Head of caudate nucleus (tissue), 42 donors: Measurements from ENCODE around the gene DPYD.

ENCODE experiments used
- DNase-seq, 42 donors: peaks; one replicate each; pipeline versions ENCODE4 v3.0.0 to v3.0.0-alpha.2; 2020 to 2021; ENCODE audit warnings: mixed read lengths in 7 of 42
- intact Hi-C: fragments of 100-400 bp; cut with DNase I; formaldehyde crosslinking; loops from one replicate; pipeline ENCODE4 v1.15.0; 2022

Gene DPYD

DNA sequence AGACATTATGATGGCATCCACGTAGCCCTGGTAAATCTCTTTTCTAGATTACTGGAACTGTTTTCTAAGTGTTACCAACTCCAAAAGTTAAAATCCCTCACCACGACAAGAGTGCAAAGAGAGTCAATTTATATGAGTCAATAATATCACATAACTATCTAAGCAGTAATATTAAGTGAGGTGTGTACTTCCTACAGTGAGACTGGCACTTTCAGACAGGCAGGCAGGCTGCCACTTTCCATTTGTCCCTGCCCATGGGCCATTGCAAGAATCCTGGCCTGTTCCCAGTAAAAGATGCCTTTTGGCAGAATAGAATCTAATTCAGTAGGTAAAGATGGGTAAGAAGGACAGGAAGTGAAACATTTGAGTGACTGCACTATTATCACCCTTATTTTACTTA lies 843.6 kb downstream of the DPYD start:
- no peak for DNase-seq
- intact Hi-C loops, result no loop called here

DNA sequence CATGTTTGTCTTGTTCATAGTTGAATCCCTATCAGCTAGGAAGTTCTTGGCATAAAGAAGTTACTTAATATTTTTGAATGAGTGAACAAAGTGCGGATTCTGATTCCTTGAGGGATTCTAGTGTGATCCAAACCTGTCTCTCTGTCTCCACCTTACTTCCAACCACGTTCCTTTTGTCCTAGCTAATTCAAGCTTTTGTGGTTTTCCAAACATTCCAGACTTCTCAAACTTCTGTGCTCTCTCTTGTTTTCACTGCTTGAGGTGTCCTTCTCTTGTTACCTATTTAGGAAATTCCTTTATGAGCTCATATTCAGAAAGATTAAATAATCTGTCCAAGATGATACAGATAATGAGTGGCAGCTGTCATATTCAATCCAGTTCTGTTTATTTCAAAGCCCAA lies 846.1 kb downstream of the DPYD start:
- intact Hi-C loops, result no loop called here

DNA sequence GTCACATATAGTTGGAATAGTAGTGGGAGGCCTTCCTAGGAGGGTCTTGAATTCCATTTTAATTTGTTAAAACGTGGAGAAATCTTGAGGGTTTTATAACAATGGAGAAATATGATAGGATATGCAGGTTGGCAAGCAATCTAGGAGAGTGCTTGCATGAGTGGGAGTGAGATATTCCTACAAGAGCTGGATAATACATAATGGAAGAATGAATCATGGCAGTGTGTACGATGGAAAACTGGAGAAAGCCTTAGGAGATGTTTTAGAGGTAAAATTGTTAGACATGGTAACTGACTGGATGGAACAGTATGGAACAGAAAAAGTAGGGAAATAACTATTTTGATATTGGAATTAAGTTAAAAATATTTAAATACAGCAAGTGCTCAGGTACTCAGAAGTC lies 846.9 kb downstream of the DPYD start:
- intact Hi-C loops, result no loop called here
- DNase-seq, result no peak

More for the DNA sequence above, 846.1 kb downstream of the DPYD start:
- no peak for DNase-seq

DNA sequence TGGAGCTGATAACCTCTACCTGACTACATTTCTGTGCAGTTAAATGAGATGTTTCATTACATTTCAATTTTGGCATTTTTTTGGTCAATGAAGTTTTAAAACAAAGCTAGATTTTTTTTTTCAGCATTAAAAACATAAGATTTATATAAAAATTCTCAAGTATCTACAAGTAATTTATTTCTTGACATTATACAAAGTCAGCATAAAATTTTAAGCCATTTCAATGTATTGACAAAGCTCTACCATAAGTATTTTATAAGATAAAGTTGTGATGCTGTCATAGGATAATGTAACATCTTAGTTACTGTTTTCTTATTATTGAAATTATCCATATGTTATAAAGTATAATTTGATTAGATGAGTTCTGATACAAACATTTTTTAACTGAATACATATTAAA lies 847.7 kb downstream of the DPYD start:
- no peak for DNase-seq
- intact Hi-C loops, result no loop called here

DNA sequence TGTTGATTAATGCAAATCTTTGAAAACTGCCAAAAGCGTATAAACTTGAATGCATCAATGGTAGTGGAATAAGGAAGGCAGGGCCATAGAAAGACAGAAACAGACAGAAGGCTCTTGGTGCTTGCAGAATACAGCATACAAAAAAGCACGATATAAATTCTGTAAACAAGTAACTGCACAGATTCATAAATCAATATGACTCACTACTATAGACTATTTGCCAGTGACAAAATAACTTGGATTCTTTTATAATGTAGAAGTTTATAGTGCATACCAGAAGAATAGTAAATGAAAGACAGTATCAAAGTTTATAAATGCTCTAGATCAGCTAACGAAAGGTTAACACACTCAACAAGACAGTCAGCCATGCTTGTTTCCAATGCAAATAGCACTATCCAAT lies 849.7 kb downstream of the DPYD start:
- intact Hi-C loops, result no loop called here
- DNase-seq, result no peak

GRCh38 chr1:97070376-97070775 lies 850.5 kb downstream of the DPYD start:
- DNase-seq, result no peak
- intact Hi-C loops, result no loop called here

GRCh38 chr1:97069312-97069711 lies 851.5 kb downstream of the DPYD start:
- intact Hi-C loops, result no loop called here
- no peak for DNase-seq

DNA sequence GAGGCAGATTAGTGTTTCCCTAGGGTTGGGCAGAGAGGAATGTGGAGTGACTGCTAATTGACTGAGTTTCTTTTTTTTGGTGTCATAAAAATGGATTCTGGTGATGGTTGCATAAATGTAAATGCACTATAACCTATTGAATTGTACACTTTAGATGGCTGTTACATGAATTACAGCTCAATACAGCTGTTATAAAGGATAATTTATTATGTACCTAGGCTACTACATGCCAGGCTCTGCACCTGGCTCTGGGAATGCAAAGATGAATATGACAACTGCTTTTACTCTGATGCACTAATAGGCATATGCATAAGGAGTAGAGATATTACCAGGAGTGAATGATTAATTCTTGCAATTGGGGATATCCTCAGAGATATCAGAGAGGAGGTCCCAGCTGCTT lies 854.0 kb downstream of the DPYD start:
- DNase-seq, result no peak
- intact Hi-C loops, result no loop called here

DNA sequence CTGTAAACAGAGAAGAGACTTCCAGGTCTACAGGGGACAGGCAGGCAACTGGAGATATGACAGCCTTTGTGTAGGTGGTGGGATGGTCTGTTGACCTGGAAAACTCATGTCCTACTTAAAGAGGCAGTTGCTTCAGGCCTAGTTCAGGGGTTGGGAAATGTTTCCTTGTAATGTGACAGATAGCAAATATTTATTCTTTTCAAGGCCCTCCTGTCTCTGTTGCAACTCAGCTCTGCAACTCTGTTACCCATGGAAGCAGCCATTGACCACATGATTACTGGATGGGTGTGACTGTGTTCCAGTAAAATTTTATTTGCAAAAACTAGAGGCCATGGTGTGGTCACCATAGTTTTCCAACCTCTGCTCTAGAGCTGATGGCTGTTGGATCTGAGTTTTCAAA lies 857.3 kb downstream of the DPYD start:
- DNase-seq, result no peak
- intact Hi-C loops, result no loop called here

- intact Hi-C loops, result no loop called here
- DNase-seq, result no peak
These were observed 859.2 kb downstream of the DPYD start for GRCh38 chr1:97061604-97062003.

GRCh38 chr1:97056386-97056785 lies 864.4 kb downstream of the DPYD start:
- intact Hi-C loops, result no loop called here
- DNase-seq, result no peak

- DNase-seq, result no peak
- intact Hi-C loops, result no loop called here
These were observed 867.6 kb downstream of the DPYD start for GRCh38 chr1:97053268-97053667.

- DNase-seq, result no peak
- intact Hi-C loops, result no loop called here
These were observed 869.0 kb downstream of the DPYD start for GRCh38 chr1:97051823-97052222.

DNA sequence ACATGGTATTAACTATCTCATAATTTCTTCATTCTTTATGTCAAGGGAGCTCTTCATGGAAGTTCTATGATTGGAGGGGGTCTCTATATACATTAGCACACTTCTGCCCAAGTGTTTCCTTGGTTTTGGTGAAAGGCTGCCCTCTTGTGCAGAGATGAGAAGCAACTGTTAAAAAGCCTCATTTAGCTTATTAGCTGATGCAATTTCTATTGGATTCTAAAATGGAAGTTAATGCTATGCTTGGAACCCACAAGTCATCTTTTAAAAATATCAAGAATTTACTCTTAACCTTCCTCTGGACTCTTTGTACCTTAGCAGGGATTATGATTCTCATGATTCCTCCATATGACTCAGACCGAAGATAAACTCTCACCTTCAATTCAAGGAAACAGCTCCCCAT lies 870.3 kb downstream of the DPYD start:
- peak in 6 of 42 donors; percentile 3 to 28 (median 8) for DNase-seq
- intact Hi-C loops, result no loop called here

DNA sequence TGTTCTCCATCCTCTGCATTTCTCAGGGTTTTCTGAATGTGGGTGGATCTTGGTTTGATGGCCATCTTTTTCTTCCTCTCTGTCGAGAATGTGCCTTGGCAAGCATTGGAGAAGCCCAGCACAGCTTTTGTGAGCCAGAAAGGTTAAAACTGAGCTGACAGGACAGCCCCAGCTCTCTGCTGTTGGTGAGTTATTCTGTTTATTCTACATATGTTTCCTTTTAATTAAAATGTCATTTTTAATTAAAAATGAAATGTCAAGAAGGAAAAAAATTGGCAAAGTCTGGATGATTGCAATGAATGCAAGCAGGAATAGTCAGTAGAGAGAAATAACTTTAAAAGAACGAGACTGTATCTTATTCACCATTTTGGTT lies 873.4 kb downstream of the DPYD start:
- DNase-seq, result no peak
- intact Hi-C loops, result no loop called here

GRCh38 chr1:97046765-97047420 lies 873.9 kb downstream of the DPYD start:
- intact Hi-C loops, result no loop called here
- no peak for DNase-seq

GRCh38 chr1:97044159-97044760 lies 876.6 kb downstream of the DPYD start:
- no peak for DNase-seq
- intact Hi-C loops, result no loop called here

- DNase-seq, result no peak
- intact Hi-C loops, result no loop called here
These were observed 878.3 kb downstream of the DPYD start for GRCh38 chr1:97042551-97042950.

DNA sequence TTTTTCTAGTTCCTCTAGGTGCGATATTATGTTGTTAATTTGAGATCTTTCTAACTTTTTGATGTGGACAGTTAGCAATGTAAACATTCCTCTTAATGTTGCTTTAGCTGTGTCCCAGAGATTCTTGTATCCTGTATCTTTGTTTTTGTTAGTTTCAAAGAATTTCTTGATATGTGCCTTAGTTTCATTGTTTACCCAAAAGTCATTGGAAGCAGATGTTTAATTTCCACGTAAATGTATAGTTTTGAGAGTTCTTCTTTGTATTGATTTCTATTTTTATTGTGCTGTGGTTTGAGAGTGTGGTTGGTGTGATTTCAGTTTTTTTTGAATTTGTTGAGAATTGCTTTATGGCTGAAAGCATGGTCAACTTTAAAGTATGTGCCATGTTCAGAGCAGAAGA lies 879.8 kb downstream of the DPYD start:
- DNase-seq, result no peak
- intact Hi-C loops, result no loop called here

GRCh38 chr1:97038410-97038809 lies 882.4 kb downstream of the DPYD start:
- intact Hi-C loops, result no loop called here

GRCh38 chr1:97034651-97035050 lies 886.2 kb downstream of the DPYD start:
- intact Hi-C loops, result no loop called here
- no peak for DNase-seq

More at GRCh38 chr1:97038410-97038809, 882.4 kb downstream of the DPYD start:
- DNase-seq, result no peak
